Endothelial cell of umbilical vein (primary cell): ENCODE results near the gene COL23A1. TPM values are rescaled to one million over a fixed set of nuclear protein-coding genes. Genes with fewer than 3 reads are reported as not detected.

ENCODE experiments used
- BruUV-seq: library from RNA; stranded (reverse); fragments of 400-500 nt; replicated peaks from 2 replicates; lab custom pipeline; 2021; lab: Mats Ljungman, UMichigan
- CTCF ChIA-PET: fragments of 300-600, 350-600 bp; sonication (Branson Sonifier 250); formaldehyde crosslinking; loops from one replicate; lab custom pipeline; 2021; ENCODE audit warnings: antibody characterized with exemption, inconsistent platforms; lab: Charles Lee
- POLR2A ChIA-PET: fragments of 300-600, 350-600 bp; sonication (Branson Sonifier 250); formaldehyde crosslinking; loops from one replicate; lab custom pipeline; 2021; ENCODE audit warnings: antibody characterized with exemption, inconsistent platforms; lab: Charles Lee
- DNase-seq: peaks from one replicate; pipeline ENCODE4 v3.0.0-alpha.2; 2011; ENCODE audit warnings: low read depth, low spot score
- FAIRE-seq: peaks from 2 replicates; lab custom pipeline; 2011; peaks lifted over from hg19 to GRCh38; lab: Jason Lieb, UNC
- H2AFZ ChIP-seq: 2 replicates; pipeline ENCODE4 v1.6.0; 2012; ENCODE audit warnings: low read depth, low read length, control low read depth, inconsistent platforms
- H3K27ac ChIP-seq: 2 replicates; pipeline ENCODE4 v1.5.1; 2011; ENCODE audit warnings: low read depth, mild to moderate bottlenecking, control low read depth, low read length, moderate library complexity; ENCODE audit not compliant: insufficient read depth
- H3K27me3 ChIP-seq, 2 experiments: 2 replicates each; pipeline versions ENCODE4 v1.6.0 to v1.6.1; 2011; ENCODE audit warnings: low read length in 2 of 2, mixed read lengths in 1 of 2; ENCODE audit not compliant: control insufficient read depth in 2 of 2, insufficient read depth in 2 of 2
- H3K36me3 ChIP-seq, 2 experiments: 2 replicates in 1 of 2; 3 replicates in 1 of 2; pipeline ENCODE4 v1.5.1; 2011; ENCODE audit warnings: low read length in 2 of 2, mild to moderate bottlenecking in 1 of 2, moderate library complexity in 1 of 2; ENCODE audit not compliant: control insufficient read depth in 2 of 2, insufficient read depth in 2 of 2; ENCODE audit errors: extremely low read depth in 1 of 2
- H3K4me1 ChIP-seq: 3 replicates; pipeline ENCODE4 v1.5.1; 2011; ENCODE audit warnings: mild to moderate bottlenecking, low read length; ENCODE audit not compliant: control insufficient read depth, insufficient read depth; ENCODE audit errors: extremely low read depth
- H3K4me2 ChIP-seq: 2 replicates; pipeline ENCODE4 v1.6.1; 2011; ENCODE audit warnings: low read length, control low read depth, mixed read lengths; ENCODE audit not compliant: insufficient read depth
- H3K4me3 ChIP-seq, 3 experiments: fragments of 200-600 bp in 1 of 3; sonication (generic), shearing (Covaris generic) in 1 of 3; replicated peaks in 1 of 3; 2 replicates each; pipeline ENCODE4 v1.5.1; 2011 to 2016; ENCODE audit warnings: control low read depth in 3 of 3, low read length in 3 of 3, mild to moderate bottlenecking in 2 of 3, inconsistent platforms in 1 of 3, low read depth in 1 of 3, moderate library complexity in 1 of 3; ENCODE audit not compliant: insufficient read depth in 1 of 3
- H3K79me2 ChIP-seq: 2 replicates; pipeline ENCODE4 v1.6.0; 2012; ENCODE audit warnings: low read length, inconsistent platforms; ENCODE audit not compliant: control insufficient read depth, insufficient read depth
- H3K9ac ChIP-seq: replicated peaks from 2 replicates; pipeline ENCODE3; 2011; ENCODE audit warnings: low read length, control low read depth; ENCODE audit not compliant: insufficient read depth; ENCODE audit errors: extremely low read depth
- H3K9me1 ChIP-seq: replicated peaks from 3 replicates; pipeline ENCODE4 v1.6.0; 2011; ENCODE audit warnings: mild to moderate bottlenecking, low read length; ENCODE audit not compliant: control insufficient read depth, insufficient read depth; ENCODE audit errors: extremely low read depth
- H3K9me3 ChIP-seq: replicated peaks from 2 replicates; pipeline ENCODE4 v1.5.1; 2012; ENCODE audit warnings: low read length, inconsistent platforms; ENCODE audit not compliant: control insufficient read depth, insufficient read depth
- H4K20me1 ChIP-seq: replicated peaks from 2 replicates; pipeline ENCODE3; 2011; ENCODE audit warnings: mild to moderate bottlenecking, low read length; ENCODE audit not compliant: control insufficient read depth, insufficient read depth; ENCODE audit errors: extremely low read depth
- EZH2 ChIP-seq: IDR thresholded peaks from 2 replicates; pipeline ENCODE4 v1.6.1; 2012; ENCODE audit warnings: borderline replicate concordance, low read depth, mild to moderate bottlenecking, moderate library complexity, low read length, inconsistent platforms; ENCODE audit not compliant: severe bottlenecking
- FOS ChIP-seq: IDR thresholded peaks from 2 replicates; pipeline ENCODE4 v1.6.1; 2011; ENCODE audit warnings: mild to moderate bottlenecking, low read length, moderate library complexity, borderline replicate concordance; ENCODE audit not compliant: insufficient read depth
- GATA2 ChIP-seq: IDR thresholded peaks from 2 replicates; pipeline ENCODE4 v1.7.0; 2011; ENCODE audit warnings: low read depth, mild to moderate bottlenecking, moderate library complexity, mixed read lengths, low read length; ENCODE audit not compliant: insufficient read length, insufficient read depth
- JUN ChIP-seq: IDR thresholded peaks from 2 replicates; pipeline ENCODE4 v1.6.1; 2011; ENCODE audit warnings: borderline replicate concordance, low read depth; ENCODE audit not compliant: insufficient read length, insufficient read depth
- MYC ChIP-seq: IDR thresholded peaks from one replicate; pipeline ENCODE4 v1.6.1; 2011; ENCODE audit warnings: mild to moderate bottlenecking, low read depth, low read length
- POLR2A ChIP-seq: IDR thresholded peaks from 2 replicates; pipeline ENCODE4 v1.6.1; 2012; ENCODE audit warnings: low read depth, mild to moderate bottlenecking, control low read depth, low read length
- POLR2AphosphoS5 ChIP-seq: IDR thresholded peaks from 2 replicates; pipeline ENCODE4 v1.6.1; 2012; ENCODE audit warnings: low read depth, mild to moderate bottlenecking, control low read depth, low read length, moderate library complexity; ENCODE audit not compliant: insufficient read depth
- dilution Hi-C: fragments of 300-500 bp; cut with MboI; formaldehyde crosslinking; loops from one replicate; pipeline ENCODE4 v1.15.0; 2019; ENCODE audit warnings: low sequenced_read_pairs; ENCODE audit not compliant: extremely low pct_ligation_motif_present
- intact Hi-C: fragments of 100-400 bp; cut with micrococcal nuclease; formaldehyde crosslinking; loops from one replicate; pipeline ENCODE4 v1.10.0; 2022
- polyA plus RNA-seq, 4 experiments: library from polyadenylated mRNA; depleted of rRNA in 3 of 4; stranded (reverse) in 3 of 4; unstranded in 1 of 4; fragments of >200 nt; gene quantifications; 2 replicates each; pipeline versions ENCODE4 v1.2.1 to v1.2.3, GENCODE V29; 2011 to 2012; ENCODE audit warnings: missing spikeins in 1 of 4
- total RNA-seq: library from RNA; stranded (reverse); gene quantifications from 2 replicates; pipeline ENCODE4 v1.2.3, GENCODE V29; 2021
- TF ChIP-seq, protein P1 (sequence below), 2 donors: IDR thresholded peaks; 1 replicate in 1 of 2; 2 replicates in 1 of 2; pipeline ENCODE4 v1.5.1; 2011; ENCODE audit warnings: low read length in 2 of 2, mild to moderate bottlenecking in 2 of 2, moderate library complexity in 2 of 2, control low read depth in 1 of 2, inconsistent platforms in 1 of 2, low read depth in 1 of 2; ENCODE audit not compliant: insufficient read depth in 1 of 2; ENCODE audit errors: extremely low read depth in 1 of 2
- TF ChIP-seq, protein P2 (sequence below): IDR thresholded peaks from 2 replicates; pipeline ENCODE4 v1.6.1; 2011; ENCODE audit not compliant: insufficient read depth, insufficient read length

Gene COL23A1
- total and polyA plus RNA-seq, 2 donors (not counting 3 experiments of a cell fraction or from before 2014, with no cell fraction given): not detected

DNA sequence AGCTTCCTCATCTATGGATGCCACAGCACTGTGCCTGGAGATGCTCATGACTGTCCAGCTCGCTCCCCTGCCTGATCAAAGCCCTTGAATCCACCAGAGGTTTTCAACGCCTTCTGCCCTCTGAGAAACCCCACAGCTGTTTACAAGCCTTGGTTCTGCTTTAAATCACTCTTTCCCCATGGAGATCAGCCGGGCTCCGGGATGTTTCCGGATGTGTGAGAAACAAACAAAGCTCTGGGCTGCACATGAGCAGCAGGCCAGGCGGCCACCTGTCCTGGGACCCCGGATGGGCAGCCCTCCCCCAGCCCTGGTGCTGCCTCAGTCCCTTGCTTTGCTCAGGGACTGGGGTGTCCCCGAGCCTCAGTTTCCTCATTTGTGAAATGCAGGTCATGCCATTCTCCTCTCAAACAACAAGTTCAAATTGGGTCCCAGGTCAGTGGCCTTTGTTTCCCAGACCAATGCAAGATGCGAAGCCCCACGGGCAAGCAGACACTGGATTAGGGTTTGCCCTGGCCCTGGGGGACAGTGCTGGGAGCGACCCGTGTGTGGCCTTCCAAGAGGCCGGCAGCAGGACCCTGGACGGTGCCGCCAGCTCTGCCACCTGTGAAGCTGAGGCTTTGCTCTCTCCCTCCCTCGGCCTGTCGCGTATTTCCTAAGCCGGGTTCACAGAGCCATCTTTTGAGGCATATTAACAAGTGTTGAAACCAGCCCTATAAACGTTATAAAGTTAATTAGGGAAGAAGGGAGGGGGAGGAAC lies 315.2 kb downstream of the COL23A1 start:
- CTCF ChIA-PET: interaction anchor here (0.8 to 1.1 kb wide), 3 partner anchors 9 to 1218 kb away, joined by 3 to 5 read pairs (median 3); partner anchors contain the start of gene ZNF354A
- Histone ChIP-seq H4K20me1 (no peaks in the 10 kb centered on the region), H3K27ac (no peak overlapping the region), H3K79me2 (no peaks in the 10 kb centered on the region), H3K4me1 (no peaks in the 10 kb centered on the region), H3K4me3 (no peak overlapping the region), H3K27me3 (no peaks in the 10 kb centered on the region), H3K9me1 (no peaks in the 10 kb centered on the region), H3K4me2 (no peak overlapping the region), H2AFZ (no peak overlapping the region), H3K36me3 (no peaks in the 10 kb centered on the region), H3K9me3 (no peaks in the 10 kb centered on the region), H3K9ac (no peak overlapping the region)
- dilution Hi-C loops (no loop called here), intact Hi-C loops (no loop called here)
- no TSS peak for BruUV-seq
- POLR2A ChIA-PET: no interaction called here
- TF ChIP-seq EZH2 (no peak), POLR2AphosphoS5 (no peak), MYC (no peak), POLR2A (no peak), JUN (no peak), GATA2 (no peak), FOS (no peak)
- TF ChIP-seq, protein P1, sequence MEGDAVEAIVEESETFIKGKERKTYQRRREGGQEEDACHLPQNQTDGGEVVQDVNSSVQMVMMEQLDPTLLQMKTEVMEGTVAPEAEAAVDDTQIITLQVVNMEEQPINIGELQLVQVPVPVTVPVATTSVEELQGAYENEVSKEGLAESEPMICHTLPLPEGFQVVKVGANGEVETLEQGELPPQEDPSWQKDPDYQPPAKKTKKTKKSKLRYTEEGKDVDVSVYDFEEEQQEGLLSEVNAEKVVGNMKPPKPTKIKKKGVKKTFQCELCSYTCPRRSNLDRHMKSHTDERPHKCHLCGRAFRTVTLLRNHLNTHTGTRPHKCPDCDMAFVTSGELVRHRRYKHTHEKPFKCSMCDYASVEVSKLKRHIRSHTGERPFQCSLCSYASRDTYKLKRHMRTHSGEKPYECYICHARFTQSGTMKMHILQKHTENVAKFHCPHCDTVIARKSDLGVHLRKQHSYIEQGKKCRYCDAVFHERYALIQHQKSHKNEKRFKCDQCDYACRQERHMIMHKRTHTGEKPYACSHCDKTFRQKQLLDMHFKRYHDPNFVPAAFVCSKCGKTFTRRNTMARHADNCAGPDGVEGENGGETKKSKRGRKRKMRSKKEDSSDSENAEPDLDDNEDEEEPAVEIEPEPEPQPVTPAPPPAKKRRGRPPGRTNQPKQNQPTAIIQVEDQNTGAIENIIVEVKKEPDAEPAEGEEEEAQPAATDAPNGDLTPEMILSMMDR (IDR thresholded peaks at IDR 0.05; ENCODE audit: extremely low read depth in 1 of 2, insufficient read depth in 1 of 2, low read depth in 1 of 2, low read length in 2 of 2): no peak
- TF ChIP-seq, protein P2, sequence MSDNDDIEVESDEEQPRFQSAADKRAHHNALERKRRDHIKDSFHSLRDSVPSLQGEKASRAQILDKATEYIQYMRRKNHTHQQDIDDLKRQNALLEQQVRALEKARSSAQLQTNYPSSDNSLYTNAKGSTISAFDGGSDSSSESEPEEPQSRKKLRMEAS: no peak
- DNase-seq: no peak
- no peak for FAIRE-seq
